ENCODE results near the gene PNPLA2. TPM values are rescaled to one million over a fixed set of nuclear protein-coding genes. Genes with fewer than 3 reads are reported as not detected.

Gene PNPLA2
- total and polyA plus RNA-seq, 2 donors (not counting 1 experiment from before 2014, with no cell fraction given), result 16.2 to 33.9 TPM

DNA sequence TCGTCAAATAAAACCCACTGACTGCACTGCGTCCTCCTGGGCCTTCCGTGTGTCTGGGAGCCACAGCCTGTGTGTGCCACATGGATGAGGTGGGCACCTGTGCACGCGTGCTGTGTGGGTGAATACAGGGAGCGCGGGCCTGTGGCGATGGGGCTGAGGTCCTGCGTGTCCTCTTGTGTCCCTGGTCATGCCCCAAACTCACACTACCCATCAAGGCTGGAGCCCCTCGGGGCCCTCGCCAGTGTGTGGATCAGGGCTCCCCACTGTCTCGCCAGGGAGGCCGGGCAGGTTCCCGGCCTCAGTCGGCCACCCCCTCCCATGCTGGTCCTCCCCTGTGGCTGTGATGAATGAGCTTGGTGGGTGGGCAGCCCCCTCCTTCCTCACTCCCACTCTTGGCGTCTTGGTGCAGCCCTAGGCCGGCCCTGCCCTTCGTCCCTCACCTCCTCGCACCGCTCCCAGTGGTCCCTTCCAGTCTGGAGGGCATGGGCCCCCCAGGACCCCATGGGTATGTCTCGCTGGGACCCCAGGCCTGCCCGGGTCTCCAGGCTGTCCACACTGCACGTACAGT, 13.3 kb downstream of the PNPLA2 start:
- Histone ChIP-seq H3K9ac (ENCODE audit: insufficient read depth, low read length) (no peak overlapping the region), H3K36me3 (ENCODE audit: control insufficient read depth, insufficient read depth, low read length) (peaks cover 11% of the 10 kb centered on the region), H3K4me3 (replicated peaks in 1 of 4; ENCODE audit: control extremely low read depth in 1 of 4, insufficient read depth in 1 of 4, low read depth in 3 of 4, low read length in 4 of 4) (peak overlapping the region; percentile 46 to 60 (median 54)), H3K4me2 (ENCODE audit: extremely low read depth, insufficient read depth, low read length) (peak overlapping the region; percentile 91), H3K79me2 (ENCODE audit: control insufficient read depth, insufficient read depth, low read length) (peaks cover 31% of the 10 kb centered on the region), H3K27me3 (ENCODE audit: control insufficient read depth, insufficient read depth, low read length) (no peaks in the 10 kb centered on the region), H3K4me1 (ENCODE audit: control insufficient read depth, extremely low read depth, insufficient read depth, low read length) (peaks cover 34% of the 10 kb centered on the region), H3K9me3 (ENCODE audit: control insufficient read depth, insufficient read depth, low read depth, low read length) (no peaks in the 10 kb centered on the region), H4K20me1 (ENCODE audit: control insufficient read depth, extremely low read depth, insufficient read depth, low read length) (no peaks in the 10 kb centered on the region), H3K27ac (ENCODE audit: insufficient read depth, low read length) (no peak overlapping the region), H2AFZ (ENCODE audit: low read length) (no peak overlapping the region)
- TF ChIP-seq, protein P1, sequence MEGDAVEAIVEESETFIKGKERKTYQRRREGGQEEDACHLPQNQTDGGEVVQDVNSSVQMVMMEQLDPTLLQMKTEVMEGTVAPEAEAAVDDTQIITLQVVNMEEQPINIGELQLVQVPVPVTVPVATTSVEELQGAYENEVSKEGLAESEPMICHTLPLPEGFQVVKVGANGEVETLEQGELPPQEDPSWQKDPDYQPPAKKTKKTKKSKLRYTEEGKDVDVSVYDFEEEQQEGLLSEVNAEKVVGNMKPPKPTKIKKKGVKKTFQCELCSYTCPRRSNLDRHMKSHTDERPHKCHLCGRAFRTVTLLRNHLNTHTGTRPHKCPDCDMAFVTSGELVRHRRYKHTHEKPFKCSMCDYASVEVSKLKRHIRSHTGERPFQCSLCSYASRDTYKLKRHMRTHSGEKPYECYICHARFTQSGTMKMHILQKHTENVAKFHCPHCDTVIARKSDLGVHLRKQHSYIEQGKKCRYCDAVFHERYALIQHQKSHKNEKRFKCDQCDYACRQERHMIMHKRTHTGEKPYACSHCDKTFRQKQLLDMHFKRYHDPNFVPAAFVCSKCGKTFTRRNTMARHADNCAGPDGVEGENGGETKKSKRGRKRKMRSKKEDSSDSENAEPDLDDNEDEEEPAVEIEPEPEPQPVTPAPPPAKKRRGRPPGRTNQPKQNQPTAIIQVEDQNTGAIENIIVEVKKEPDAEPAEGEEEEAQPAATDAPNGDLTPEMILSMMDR (conservative IDR thresholded peaks at IDR 0.05 in 1 of 2, IDR thresholded peaks at IDR 0.05 in 1 of 2; ENCODE audit: low read depth in 1 of 2, low read length in 2 of 2), result no peak
- no peak for TF ChIP-seq EZH2 (IDR thresholded peaks at IDR 0.05; ENCODE audit: low read length, missing control alignments)
- no peak for DNase-seq (ENCODE audit: low read depth in 2 of 2)

DNA sequence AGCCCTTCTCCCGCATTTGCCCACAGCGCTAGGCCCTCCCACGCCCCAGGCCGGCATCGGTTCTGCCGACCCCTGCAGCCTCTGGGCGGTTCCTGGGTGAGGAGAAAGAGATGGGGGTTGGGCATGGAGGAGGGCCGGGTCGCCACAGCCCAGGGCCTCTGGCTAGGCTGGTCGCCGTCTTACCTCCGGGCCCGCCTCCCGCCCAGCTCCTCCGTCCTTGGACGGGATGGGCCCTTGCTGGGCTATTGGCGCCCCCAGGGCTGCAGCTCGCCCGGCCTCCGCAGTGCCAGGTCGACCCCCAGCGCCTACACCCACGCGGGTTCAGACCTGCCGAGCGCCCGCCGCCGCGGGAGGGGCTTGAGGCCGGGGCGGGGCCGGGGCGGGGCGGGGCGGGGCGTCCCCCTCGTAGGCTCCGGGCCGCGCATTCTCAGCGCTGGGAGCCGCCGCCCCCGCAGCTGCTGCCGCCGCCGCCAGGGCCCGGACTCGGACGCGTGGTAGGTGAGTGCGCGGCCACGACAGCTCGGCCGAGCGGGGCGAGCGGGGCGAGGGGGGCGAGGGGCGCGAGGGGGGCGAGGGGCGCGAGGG, 13.9 kb downstream of the PNPLA2 start, which contains the start of gene CD151:
Gene CD151 (plus strand): TSS at position 424 of the 585 bp plus-strand sequence. CDS start 3,118 bp downstream, outside the sequence.
- no peaks in the 10 kb centered on the region for H3K9me3 ChIP-seq (ENCODE audit: control insufficient read depth, insufficient read depth, low read depth, low read length)
- peak in 1 of 2 donors; percentile 65 for DNase-seq (ENCODE audit: low read depth in 2 of 2)
- peaks cover 35% of the 10 kb centered on the region for H3K4me1 ChIP-seq (ENCODE audit: control insufficient read depth, extremely low read depth, insufficient read depth, low read length)
- no peaks in the 10 kb centered on the region for H3K27me3 ChIP-seq (ENCODE audit: control insufficient read depth, insufficient read depth, low read length)
- peak within 1 kb of the TSS; percentile 74 for H3K9ac ChIP-seq (ENCODE audit: insufficient read depth, low read length)
- peaks cover 36% of the 10 kb centered on the region for H3K79me2 ChIP-seq (ENCODE audit: control insufficient read depth, insufficient read depth, low read length)
- H3K27ac ChIP-seq (ENCODE audit: insufficient read depth, low read length), result peak within 1 kb of the TSS; percentile 85
- H3K4me2 ChIP-seq (ENCODE audit: extremely low read depth, insufficient read depth, low read length), result peak within 1 kb of the TSS; percentile 93
- H3K4me3 ChIP-seq (replicated peaks in 1 of 4; ENCODE audit: control extremely low read depth in 1 of 4, insufficient read depth in 1 of 4, low read depth in 3 of 4, low read length in 4 of 4), result peak within 1 kb of the TSS; percentile 75 to 83 (median 78)
- TF ChIP-seq EZH2 (IDR thresholded peaks at IDR 0.05; ENCODE audit: low read length, missing control alignments), result no peak
- TF ChIP-seq, protein P1 (conservative IDR thresholded peaks at IDR 0.05 in 1 of 2, IDR thresholded peaks at IDR 0.05 in 1 of 2; ENCODE audit: low read depth in 1 of 2, low read length in 2 of 2), result no peak
- no peaks in the 10 kb centered on the region for H4K20me1 ChIP-seq (ENCODE audit: control insufficient read depth, extremely low read depth, insufficient read depth, low read length)
- no peak within 1 kb of the TSS for H2AFZ ChIP-seq (ENCODE audit: low read length)
- peaks cover 17% of the 10 kb centered on the region for H3K36me3 ChIP-seq (ENCODE audit: control insufficient read depth, insufficient read depth, low read length)

DNA sequence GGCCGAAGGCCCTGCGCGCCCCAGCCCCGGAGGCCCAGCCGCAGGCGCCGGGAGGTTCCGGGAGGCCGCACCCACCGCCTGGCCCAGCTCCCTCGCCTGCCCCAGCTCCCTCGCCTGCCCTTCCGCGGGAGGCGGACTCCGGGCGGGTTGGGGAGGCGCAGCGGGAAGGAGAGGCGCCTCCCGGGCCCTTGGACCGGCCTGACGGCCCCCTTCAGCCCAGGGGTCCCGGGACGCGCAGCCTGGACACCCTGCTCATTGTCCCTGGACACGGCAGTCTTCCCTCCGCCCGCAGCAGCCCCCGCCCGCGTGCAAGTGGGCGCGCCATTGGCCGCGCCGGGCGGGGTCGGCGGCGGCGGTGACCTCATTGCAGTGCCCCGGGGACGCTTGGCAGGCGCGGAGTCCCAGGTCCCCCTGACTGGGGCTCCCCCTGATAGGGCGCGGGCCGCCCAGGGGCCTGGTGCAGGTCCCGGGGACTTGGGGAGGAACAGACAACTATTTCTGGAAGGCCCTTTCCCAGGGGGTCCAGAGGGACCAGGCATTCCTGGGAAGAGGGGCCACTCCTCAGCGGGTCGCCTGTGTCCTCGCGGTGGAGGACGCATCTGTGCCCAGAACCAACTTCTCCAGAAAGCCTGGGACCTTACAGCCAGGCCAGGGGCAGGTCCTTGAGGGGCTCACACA, 14.5 kb downstream of the PNPLA2 start:
- peak in 1 of 2 donors; percentile 44 for DNase-seq (ENCODE audit: low read depth in 2 of 2)
- Histone ChIP-seq H3K9me3 (ENCODE audit: control insufficient read depth, insufficient read depth, low read depth, low read length) (no peaks in the 10 kb centered on the region), H3K4me1 (ENCODE audit: control insufficient read depth, extremely low read depth, insufficient read depth, low read length) (peaks cover 40% of the 10 kb centered on the region), H3K4me2 (ENCODE audit: extremely low read depth, insufficient read depth, low read length) (peak overlapping the region; percentile 93), H2AFZ (ENCODE audit: low read length) (no peak overlapping the region), H3K36me3 (ENCODE audit: control insufficient read depth, insufficient read depth, low read length) (peaks cover 22% of the 10 kb centered on the region), H3K27me3 (ENCODE audit: control insufficient read depth, insufficient read depth, low read length) (no peaks in the 10 kb centered on the region), H4K20me1 (ENCODE audit: control insufficient read depth, extremely low read depth, insufficient read depth, low read length) (no peaks in the 10 kb centered on the region), H3K27ac (ENCODE audit: insufficient read depth, low read length) (peak overlapping the region; percentile 85), H3K9ac (ENCODE audit: insufficient read depth, low read length) (peak overlapping the region; percentile 74), H3K79me2 (ENCODE audit: control insufficient read depth, insufficient read depth, low read length) (peaks cover 40% of the 10 kb centered on the region), H3K4me3 (replicated peaks in 1 of 4; ENCODE audit: control extremely low read depth in 1 of 4, insufficient read depth in 1 of 4, low read depth in 3 of 4, low read length in 4 of 4) (peak overlapping the region; percentile 75 to 83 (median 78))
- TF ChIP-seq EZH2 (IDR thresholded peaks at IDR 0.05; ENCODE audit: low read length, missing control alignments), result no peak
- TF ChIP-seq, protein P1 (conservative IDR thresholded peaks at IDR 0.05 in 1 of 2, IDR thresholded peaks at IDR 0.05 in 1 of 2; ENCODE audit: low read depth in 1 of 2, low read length in 2 of 2), result no peak
